Measurements from ENCODE around the gene ICOSLG.
"Not testable (repeated sequence)": the region's sequence is repeated elsewhere in the genome, so short reads cannot be mapped to it uniquely, and the experiment has no call there.

Gene ICOSLG

GRCh38 chr21:44240842-44241241, at the start of gene ICOSLG:
TSS of gene ICOSLG (minus strand) at chr21:44240943. CDS start at chr21:44240817, 126 bp downstream.
- not testable (repeated sequence) for DNase-seq (ENCODE audit: low read depth)

GRCh38 chr21:44289381-44290010, 48.8 kb upstream of the ICOSLG start:
- DNase-seq (ENCODE audit: low read depth): no peak

- no peak for DNase-seq (ENCODE audit: low read depth)
These were observed 47.7 kb upstream of the ICOSLG start for GRCh38 chr21:44288251-44289110.

GRCh38 chr21:44286716-44287632, 46.2 kb upstream of the ICOSLG start:
- no peak for DNase-seq (ENCODE audit: low read depth)

GRCh38 chr21:44286086-44286715, 45.5 kb upstream of the ICOSLG start:
- no peak for DNase-seq (ENCODE audit: low read depth)

GRCh38 chr21:44285138-44285992, 44.6 kb upstream of the ICOSLG start, which contains the start of gene AIRE:
TSS of gene AIRE (plus strand) at chr21:44285876. CDS start at chr21:44286007, 131 bp downstream.
- DNase-seq (ENCODE audit: low read depth): no peak

- DNase-seq (ENCODE audit: low read depth): no peak
These were observed 43.2 kb upstream of the ICOSLG start for GRCh38 chr21:44283948-44284347.

GRCh38 chr21:44283211-44283785, 42.6 kb upstream of the ICOSLG start:
- not testable (repeated sequence) for DNase-seq (ENCODE audit: low read depth)

- no peak for DNase-seq (ENCODE audit: low read depth)
These were observed 41.6 kb upstream of the ICOSLG start for GRCh38 chr21:44282370-44282769.

GRCh38 chr21:44281801-44282200, 41.1 kb upstream of the ICOSLG start:
- DNase-seq (ENCODE audit: low read depth): no peak

GRCh38 chr21:44279354-44280260, 38.9 kb upstream of the ICOSLG start:
- no peak for DNase-seq (ENCODE audit: low read depth)

- DNase-seq (ENCODE audit: low read depth): no peak
These were observed 34.3 kb upstream of the ICOSLG start for GRCh38 chr21:44275041-44275440.

GRCh38 chr21:44273046-44273445, 32.3 kb upstream of the ICOSLG start:
- DNase-seq (ENCODE audit: low read depth): no peak

- DNase-seq (ENCODE audit: low read depth): no peak
These were observed 31.6 kb upstream of the ICOSLG start for GRCh38 chr21:44272284-44272858.

GRCh38 chr21:44271558-44272283, 31.0 kb upstream of the ICOSLG start:
- no peak for DNase-seq (ENCODE audit: low read depth)

GRCh38 chr21:44269090-44269489, 28.3 kb upstream of the ICOSLG start:
- no peak for DNase-seq (ENCODE audit: low read depth)

GRCh38 chr21:44267655-44268142, 27.0 kb upstream of the ICOSLG start:
- no peak for DNase-seq (ENCODE audit: low read depth)

GRCh38 chr21:44265734-44266270, 25.1 kb upstream of the ICOSLG start:
- DNase-seq (ENCODE audit: low read depth): no peak

Data from stimulated activated CD8-positive, alpha-beta memory T cell treated with anti-CD3 and anti-CD28 coated beads, Interleukin-12 subunit alpha, Interleukin-12 subunit beta, amount 100 ng/mL, for 4 hours (primary cell).